B cell (primary cell): ENCODE results near the gene ASTN2. TPM values are rescaled to one million over a fixed set of nuclear protein-coding genes. Genes with fewer than 3 reads are reported as not detected.

Experiments
- ATAC-seq: fragments of 200-7000 bp; cut with Tn5 transposase; one replicate; pipeline ENCODE4 v1.10.0; 2021; ENCODE audit warnings: low read depth, mild to moderate bottlenecking, moderate number of reproducible peaks, moderate library complexity
- CTCF ChIA-PET: fragments of 350-600 bp; sonication (Branson Sonifier 250); formaldehyde crosslinking; loops from one replicate; lab custom pipeline; 2021; ENCODE audit warnings: antibody characterized with exemption, inconsistent platforms; lab: Charles Lee
- POLR2A ChIA-PET: fragments of 350-600 bp; sonication (Branson Sonifier 250); formaldehyde crosslinking; loops from one replicate; lab custom pipeline; 2021; ENCODE audit warnings: antibody characterized with exemption; lab: Charles Lee
- DNase-seq: peaks from one replicate; pipeline ENCODE4 v3.0.0; 2013
- H2AFZ ChIP-seq: 2 replicates; pipeline ENCODE4 v1.6.1; 2012; ENCODE audit warnings: mild to moderate bottlenecking, low read depth, low read length; ENCODE audit not compliant: insufficient read depth, poor library complexity, severe bottlenecking
- H3K27ac ChIP-seq, 2 donors: 1 replicate in 1 of 2; 2 replicates in 1 of 2; pipeline ENCODE4 v1.5.1; 2012 to 2013; ENCODE audit warnings: low read length in 2 of 2, mild to moderate bottlenecking in 2 of 2, moderate library complexity in 1 of 2
- H3K27me3 ChIP-seq, 4 experiments: fragments of 200-600 bp in 1 of 4; sonication (generic) in 1 of 4; replicated peaks in 1 of 4; 1 replicate in 2 of 4; 2 replicates in 2 of 4; pipeline versions ENCODE4 v1.6.1 to v1.7.0; 2013 to 2016; ENCODE audit warnings: low read length in 3 of 4, mild to moderate bottlenecking in 2 of 4, mixed read lengths in 1 of 4, moderate library complexity in 1 of 4; ENCODE audit not compliant: insufficient read depth in 4 of 4, control insufficient read depth in 3 of 4; ENCODE audit errors: control extremely low read depth in 1 of 4
- H3K36me3 ChIP-seq, 2 experiments: replicated peaks in 1 of 2; 1 replicate in 1 of 2; 2 replicates in 1 of 2; pipeline versions ENCODE4 v1.6.1 to v1.7.1; 2013; ENCODE audit warnings: low read length in 1 of 2; ENCODE audit not compliant: insufficient read depth in 2 of 2, control insufficient read depth in 1 of 2; ENCODE audit errors: control extremely low read depth in 1 of 2, extremely low read depth in 1 of 2
- H3K4me1 ChIP-seq, 2 donors: fragments of 200-600 bp in 1 of 2; sonication (generic) in 1 of 2; 1 replicate in 1 of 2; 2 replicates in 1 of 2; pipeline versions ENCODE4 v1.5.1 to v1.6.1; 2013 to 2017; ENCODE audit warnings: low read length in 2 of 2; ENCODE audit not compliant: control insufficient read depth in 2 of 2, insufficient read depth in 2 of 2
- H3K4me2 ChIP-seq: replicated peaks from 2 replicates; pipeline ENCODE3; 2012; ENCODE audit warnings: mild to moderate bottlenecking, low read depth, low read length; ENCODE audit not compliant: poor library complexity, severe bottlenecking
- H3K4me3 ChIP-seq, 5 experiments: fragments of 200-600 bp in 1 of 5; sonication (generic) in 1 of 5; 1 replicate in 3 of 5; 2 replicates in 2 of 5; pipeline versions ENCODE4 v1.5.1 to v1.7.0; 2011 to 2016; ENCODE audit warnings: low read length in 4 of 5, mild to moderate bottlenecking in 4 of 5, low read depth in 2 of 5, control low read depth in 1 of 5, moderate library complexity in 1 of 5; ENCODE audit not compliant: insufficient read depth in 1 of 5; ENCODE audit errors: control extremely low read depth in 1 of 5, extremely low read depth in 1 of 5
- H3K79me2 ChIP-seq: fragments of 200-600 bp; sonication (generic); one replicate; pipeline ENCODE4 v1.6.0; 2016; ENCODE audit warnings: low read length; ENCODE audit not compliant: control insufficient read depth, insufficient read depth
- H3K9ac ChIP-seq: fragments of 200-600 bp; sonication (generic); 2 replicates; pipeline ENCODE4 v1.6.1; 2017; ENCODE audit warnings: mild to moderate bottlenecking, low read length, moderate library complexity
- H3K9me3 ChIP-seq, 3 donors: one replicate each; pipeline versions ENCODE4 v1.6.1 to v1.7.1; 2013; ENCODE audit warnings: low read length in 2 of 3; ENCODE audit not compliant: control insufficient read depth in 2 of 3, insufficient read depth in 1 of 3; ENCODE audit errors: control extremely low read depth in 1 of 3
- H4K20me1 ChIP-seq: 2 replicates; pipeline ENCODE4 v1.6.0; 2012; ENCODE audit warnings: mild to moderate bottlenecking, low read length; ENCODE audit not compliant: insufficient read depth, control insufficient read depth, poor library complexity, severe bottlenecking
- H3K27ac Mint-ChIP-seq: one replicate; pipeline ENCODE4 v1.8.0; 2021; ENCODE audit warnings: mixed read lengths
- H3K27me3 Mint-ChIP-seq: one replicate; pipeline ENCODE4 v1.8.0; 2021; ENCODE audit warnings: mixed read lengths
- H3K4me1 Mint-ChIP-seq: one replicate; pipeline ENCODE4 v1.8.0; 2021; ENCODE audit warnings: mixed read lengths
- H3K4me3 Mint-ChIP-seq: one replicate; pipeline ENCODE4 v1.8.0; 2021; ENCODE audit warnings: mixed read lengths
- H3K9me3 Mint-ChIP-seq: one replicate; pipeline ENCODE4 v1.8.0; 2022; ENCODE audit warnings: mixed read lengths; ENCODE audit not compliant: insufficient read depth
- CTCF ChIP-seq: fragments of 200-600 bp; IDR thresholded peaks from one replicate; pipeline ENCODE4 v1.8.0; 2022; ENCODE audit warnings: antibody characterized with exemption, mild to moderate bottlenecking
- EZH2 ChIP-seq: IDR thresholded peaks from 2 replicates; pipeline ENCODE4 v1.6.1; 2012; ENCODE audit warnings: borderline replicate concordance, low read depth, mild to moderate bottlenecking, moderate library complexity, low read length; ENCODE audit not compliant: insufficient read depth, poor library complexity, severe bottlenecking
- WGBS: methylation state at CpG from one replicate; pipeline ENCODE4 v1.1.5; 2013; ENCODE audit warnings: missing lambda C conversion rate; ENCODE audit not compliant: insufficient coverage; 5-methylcytosine and 5-hydroxymethylcytosine counted together
- intact Hi-C: fragments of 100-400 bp; cut with micrococcal nuclease; formaldehyde crosslinking; loops from one replicate; pipeline ENCODE4 v1.10.0; 2022
- polyA plus RNA-seq: library from polyadenylated mRNA; depleted of rRNA; stranded (reverse); fragments of >200 nt; gene quantifications from 2 replicates; pipeline ENCODE4 v1.2.3, GENCODE V29; 2012
- total RNA-seq, 2 donors: library from RNA; stranded (reverse); fragments of 120-200 nt in 1 of 2; gene quantifications; 1 replicate in 1 of 2; 2 replicates in 1 of 2; pipeline versions ENCODE4 v1.2.3 to v1.2.4, GENCODE V29; 2013 to 2022

Gene ASTN2
- total and polyA plus RNA-seq, 2 donors (not counting 1 experiment from before 2014, with no cell fraction given), result 1.2 to 3.6 TPM

GRCh38 chr9:116985596-116985995 lies 429.3 kb downstream of the ASTN2 start:
- no peaks in the 10 kb centered on the region for H3K9me3 Mint-ChIP-seq
- DNase-seq, result no peak
- peaks cover 6% of the 10 kb centered on the region for H3K27me3 Mint-ChIP-seq
- H3K4me3 Mint-ChIP-seq, result no peak overlapping the region
- no peak overlapping the region for H3K4me3 ChIP-seq
- H3K27ac ChIP-seq, result no peak overlapping the region
- TF ChIP-seq CTCF (no peak), EZH2 (no peak)
- H2AFZ ChIP-seq, result no peak overlapping the region
- H3K4me1 ChIP-seq, result no peaks in the 10 kb centered on the region
- no peaks in the 10 kb centered on the region for H3K36me3 ChIP-seq
- no peak overlapping the region for H3K4me2 ChIP-seq
- no peak overlapping the region for H3K9ac ChIP-seq
- H3K4me1 Mint-ChIP-seq, result peaks cover 1% of the 10 kb centered on the region
- H3K27ac Mint-ChIP-seq, result no peak overlapping the region
- no peaks in the 10 kb centered on the region for H3K27me3 ChIP-seq
- no peaks in the 10 kb centered on the region for H3K79me2 ChIP-seq
- no peaks in the 10 kb centered on the region for H3K9me3 ChIP-seq
- WGBS, result 71% methylated on average over 4 of the region's 4 CpGs
- ChIA-PET POLR2A (no interaction called here), CTCF (no interaction called here)
- no peaks in the 10 kb centered on the region for H4K20me1 ChIP-seq
- ATAC-seq, result no peak
- intact Hi-C loops, result no loop called here

- no peak overlapping the region for H3K27ac ChIP-seq
- POLR2A ChIA-PET, result no interaction called here
Observed at GRCh38 chr9:116984111-116984510, 430.7 kb downstream of the ASTN2 start.

More at GRCh38 chr9:116984111-116984510, 430.7 kb downstream of the ASTN2 start:
- TF ChIP-seq CTCF, result no peak
- no peak for TF ChIP-seq EZH2
- H3K36me3 ChIP-seq, result no peaks in the 10 kb centered on the region
- H2AFZ ChIP-seq, result no peak overlapping the region
- peaks cover 1% of the 10 kb centered on the region for H3K4me1 Mint-ChIP-seq
- no peaks in the 10 kb centered on the region for H3K9me3 ChIP-seq
- no peak for ATAC-seq
- no peak overlapping the region for H3K4me2 ChIP-seq
- no peak overlapping the region for H3K9ac ChIP-seq
- H3K4me3 Mint-ChIP-seq, result no peak overlapping the region
- H3K27me3 ChIP-seq, result no peaks in the 10 kb centered on the region
- 77% methylated on average over 2 of the region's 2 CpGs for WGBS
- no peak for DNase-seq
- no peaks in the 10 kb centered on the region for H3K79me2 ChIP-seq
- peaks cover 3% of the 10 kb centered on the region for H3K27me3 Mint-ChIP-seq
- intact Hi-C loops, result no loop called here
- no peaks in the 10 kb centered on the region for H4K20me1 ChIP-seq
- H3K4me1 ChIP-seq, result no peaks in the 10 kb centered on the region
- H3K27ac Mint-ChIP-seq, result no peak overlapping the region
- no peak overlapping the region for H3K4me3 ChIP-seq
- H3K9me3 Mint-ChIP-seq, result no peaks in the 10 kb centered on the region
- CTCF ChIA-PET, result no interaction called here
